ENCODE data around the gene TAPT1.

TAPT1 gene

DNA sequence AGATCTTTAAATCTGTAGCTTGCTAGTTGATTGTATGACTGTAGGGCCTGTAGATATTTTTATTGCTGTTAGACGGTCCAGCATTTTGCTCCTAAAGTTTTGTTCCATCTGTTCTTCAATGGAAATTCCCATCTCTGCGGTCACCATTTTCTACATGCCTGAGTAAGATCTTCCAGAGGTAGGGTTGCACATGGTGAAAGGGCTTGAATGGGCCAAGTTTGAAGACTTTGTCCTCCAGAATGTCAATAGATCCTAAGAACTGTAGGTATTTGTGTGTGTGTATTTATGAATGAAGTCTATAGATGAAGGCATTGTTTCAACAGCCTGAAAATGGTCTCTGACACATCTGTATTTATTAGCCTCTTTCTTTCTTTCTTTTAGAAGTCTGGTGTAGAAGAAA, 22.3 kb upstream of the TAPT1 start:
- DNase-seq: no peak

DNA sequence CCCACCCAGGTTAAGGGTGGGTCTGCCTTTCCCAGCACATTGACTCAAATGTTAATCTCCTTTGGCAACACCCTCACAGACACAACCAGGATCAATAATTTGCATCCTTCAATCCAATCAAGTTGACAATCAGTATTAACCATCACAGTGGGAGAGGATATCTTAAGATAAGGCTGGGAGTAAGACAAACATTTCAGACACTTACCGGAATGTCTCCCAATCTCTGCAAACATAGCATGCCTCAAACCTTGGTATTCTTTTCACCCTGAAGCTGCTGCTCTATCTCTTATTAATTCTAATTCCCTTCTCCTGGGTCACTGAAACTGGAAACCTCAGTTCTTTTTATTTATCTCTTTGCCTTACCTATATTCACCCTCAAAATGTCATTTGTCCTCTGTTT, 19.0 kb upstream of the TAPT1 start:
- no peak for DNase-seq

DNA sequence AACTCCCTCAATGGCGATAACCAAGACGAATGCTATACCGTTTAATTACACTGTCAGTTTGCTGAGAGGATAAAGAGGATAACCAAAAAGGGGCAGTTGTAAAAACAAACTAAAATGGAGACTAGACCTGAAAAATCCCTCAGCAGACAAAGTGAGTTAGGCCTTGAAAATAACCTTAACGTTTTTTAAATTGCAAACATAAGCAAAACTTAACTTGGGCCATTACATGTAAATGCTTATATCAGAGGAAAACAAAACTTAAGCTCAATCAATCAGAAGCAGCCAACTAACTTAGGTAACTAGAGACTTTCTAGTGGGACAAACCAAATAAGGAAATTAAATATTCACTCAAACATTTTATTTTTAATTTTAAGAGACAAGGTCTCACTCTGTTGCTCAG, 17.0 kb upstream of the TAPT1 start:
- DNase-seq: no peak

DNA sequence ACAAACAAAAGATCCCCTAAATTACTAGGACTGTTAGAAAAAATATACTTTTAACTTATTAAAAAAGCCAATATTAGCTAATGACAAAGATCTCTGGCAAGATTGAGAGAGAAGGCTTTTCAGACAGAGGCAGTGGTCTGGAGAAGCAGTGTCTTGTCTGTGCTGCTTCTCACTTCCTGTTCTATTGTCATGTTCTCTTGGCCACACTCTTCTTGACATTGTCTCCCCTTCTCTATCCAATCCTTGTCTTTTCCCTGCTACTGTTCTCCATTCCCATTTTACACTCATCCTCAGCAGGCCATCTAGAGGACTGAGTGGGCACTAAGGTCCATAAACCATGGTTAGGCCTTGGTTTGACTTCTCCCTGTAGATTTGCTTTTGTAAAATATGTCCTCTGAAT, 14.0 kb upstream of the TAPT1 start:
- no peak for DNase-seq

DNA sequence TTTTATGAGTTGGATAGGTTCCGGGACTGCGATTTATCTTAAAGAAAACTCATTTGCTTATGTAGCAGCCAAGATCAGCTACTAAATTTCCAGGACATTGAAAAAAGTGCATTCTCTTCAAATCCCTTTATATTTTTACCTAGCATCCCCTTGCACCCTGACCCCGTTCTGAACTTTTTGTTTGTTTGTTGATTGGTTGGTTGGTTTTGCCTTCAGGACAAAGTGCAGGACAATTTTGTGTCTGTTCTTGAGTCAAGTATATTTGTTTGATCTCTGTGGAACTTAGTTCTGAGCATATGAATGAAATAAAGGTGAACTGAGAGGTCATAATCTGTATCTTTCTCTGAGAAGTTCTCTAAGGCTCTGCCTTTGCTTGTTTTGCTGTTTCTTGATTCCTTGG, 12.8 kb upstream of the TAPT1 start:
- no peak for DNase-seq

DNA sequence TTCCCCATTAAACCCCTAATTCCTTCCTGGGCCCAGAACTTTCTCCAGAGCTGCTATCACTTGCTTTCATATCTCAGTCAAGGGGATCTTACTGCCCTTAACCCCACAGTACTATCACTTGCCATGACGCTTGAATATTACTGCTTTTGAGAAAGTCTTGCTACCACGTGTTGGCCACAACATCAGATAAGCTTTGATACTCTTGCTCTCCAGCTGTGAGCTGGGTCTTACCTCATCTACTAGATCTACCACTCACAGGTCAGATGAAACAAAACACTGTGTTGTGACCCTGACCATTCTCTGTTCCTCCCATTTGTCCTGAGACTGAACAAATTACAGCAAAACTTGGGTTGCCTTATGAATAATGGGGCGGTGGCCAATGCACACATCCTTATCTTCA, 12.1 kb upstream of the TAPT1 start:
- no peak for DNase-seq

DNA sequence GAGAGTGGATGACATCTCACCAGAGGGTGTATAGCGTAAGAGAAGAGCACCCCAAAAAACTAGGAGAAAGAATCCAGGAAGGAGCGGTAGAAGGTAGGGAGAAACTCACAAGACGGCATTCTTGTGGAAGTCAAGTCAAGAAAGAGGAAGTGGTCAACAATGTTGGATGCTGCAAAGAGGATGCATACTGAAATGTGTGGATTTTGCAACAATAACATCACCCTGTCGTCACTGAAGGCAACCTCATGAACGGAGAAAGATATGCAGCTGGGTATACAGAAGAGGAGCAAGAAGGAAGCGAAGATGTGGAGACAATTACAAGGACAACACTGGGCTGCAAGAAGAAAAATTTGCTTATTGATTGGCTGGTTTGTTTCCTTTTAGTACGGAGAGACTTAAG, 11.4 kb upstream of the TAPT1 start:
- DNase-seq: no peak

DNA sequence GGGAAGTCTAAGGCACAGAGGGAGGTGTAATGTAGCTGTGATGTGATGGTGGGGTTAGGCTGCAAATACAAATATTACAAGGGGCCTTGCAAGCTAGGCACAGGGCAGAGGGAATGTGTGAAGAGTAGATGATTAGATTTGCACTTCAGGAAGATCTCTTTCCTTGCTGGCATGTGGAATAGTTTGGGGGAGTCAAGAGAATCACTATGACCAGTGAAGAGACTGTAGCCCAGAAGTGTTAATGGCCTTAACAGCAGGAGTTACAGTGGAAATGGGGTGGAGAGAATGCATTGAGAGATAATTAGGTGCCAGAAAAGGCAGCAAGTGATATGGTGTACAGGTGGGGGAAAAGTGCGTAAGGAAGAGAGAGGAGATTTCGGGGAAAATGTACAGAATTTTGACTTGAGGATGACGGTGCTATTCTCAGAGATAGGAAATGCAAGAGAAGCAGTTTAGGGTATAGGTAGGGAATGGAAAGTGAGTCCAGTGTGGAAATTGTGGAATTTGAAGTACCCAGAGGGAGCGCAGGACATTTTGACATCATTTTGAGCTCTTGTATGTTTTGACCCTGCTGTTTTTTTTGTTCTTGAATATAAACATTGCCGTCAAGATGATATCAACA, 10.2 kb upstream of the TAPT1 start:
- DNase-seq: no peak

DNA sequence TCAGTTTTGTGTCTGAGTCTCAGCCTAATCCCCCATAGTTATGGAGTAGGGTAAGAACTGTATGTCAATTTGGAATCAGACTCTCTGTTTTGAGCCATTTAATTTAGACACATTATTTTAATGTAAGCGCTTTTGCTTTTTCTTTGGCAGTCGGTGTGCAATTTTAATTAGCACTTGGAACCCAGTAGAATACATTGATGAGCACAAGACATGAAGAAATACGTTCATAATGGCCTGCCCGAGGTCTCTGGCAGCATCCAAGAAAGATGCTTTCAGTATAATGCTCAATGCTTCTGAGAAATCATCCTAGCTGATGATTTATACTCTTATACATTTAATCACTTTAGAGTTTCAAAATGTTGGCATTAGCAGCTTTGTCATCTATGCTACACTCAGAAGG, 8.9 kb upstream of the TAPT1 start:
- no peak for DNase-seq

DNA sequence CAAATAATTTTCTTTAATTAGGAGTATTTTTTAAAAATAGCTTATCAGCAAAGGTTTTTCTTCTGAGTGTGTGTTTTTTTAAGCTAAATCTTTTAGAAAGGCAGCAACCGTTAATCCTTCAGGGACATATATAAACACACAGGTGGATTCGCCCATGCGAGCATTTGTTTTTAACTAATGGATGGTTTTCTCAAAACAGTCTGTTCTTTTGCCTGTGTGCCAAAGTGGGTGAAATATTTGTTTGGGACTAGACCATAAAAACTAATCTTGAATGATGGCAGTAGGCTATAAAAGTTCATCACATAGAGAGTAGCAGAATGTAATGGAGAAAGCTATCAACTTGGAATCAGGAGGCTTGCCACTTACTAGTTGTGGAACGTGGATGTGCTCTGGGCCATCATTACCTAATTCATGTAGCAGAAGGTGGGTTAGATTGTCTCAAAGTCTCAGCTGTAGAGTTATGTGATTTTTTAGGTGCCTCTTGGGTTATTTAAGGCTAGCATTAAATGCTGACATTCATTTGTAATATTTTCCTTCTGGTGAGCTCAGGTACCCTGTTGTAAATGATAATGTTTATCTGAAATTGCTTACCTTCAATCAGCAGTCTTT, 7.4 kb upstream of the TAPT1 start:
- no peak for DNase-seq

DNA sequence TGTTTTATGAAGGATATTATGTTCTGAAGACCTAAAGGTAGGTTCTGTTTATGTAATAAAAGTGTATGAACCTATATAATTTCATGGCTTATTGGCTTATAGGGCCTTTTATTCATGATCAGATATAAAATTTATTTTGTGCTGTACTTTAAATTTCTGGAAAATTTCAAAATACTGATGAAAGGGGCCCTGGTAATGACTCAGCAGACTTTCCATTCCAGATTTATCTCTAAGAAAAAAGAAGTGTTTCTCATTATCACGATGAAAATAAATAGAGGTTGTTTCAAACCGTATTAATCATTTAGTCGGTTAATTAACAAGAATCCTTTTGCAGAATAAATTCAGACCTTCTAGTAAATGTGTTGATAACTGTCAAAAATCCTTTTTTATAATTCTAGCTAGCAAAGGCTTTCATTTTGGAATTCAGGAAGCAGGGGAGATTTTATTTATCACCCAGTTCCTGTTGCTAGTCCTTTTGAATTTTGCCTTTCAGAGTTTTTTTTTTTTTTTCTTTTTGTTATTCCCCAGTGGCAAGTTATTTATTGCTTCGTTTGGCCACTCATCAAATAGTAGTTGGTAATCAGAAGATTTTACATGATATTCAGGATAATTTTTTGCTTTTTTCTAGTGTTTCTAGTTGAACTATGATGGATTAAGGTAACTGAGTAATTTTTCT, 5.4 kb upstream of the TAPT1 start:
- no peak for DNase-seq

DNA sequence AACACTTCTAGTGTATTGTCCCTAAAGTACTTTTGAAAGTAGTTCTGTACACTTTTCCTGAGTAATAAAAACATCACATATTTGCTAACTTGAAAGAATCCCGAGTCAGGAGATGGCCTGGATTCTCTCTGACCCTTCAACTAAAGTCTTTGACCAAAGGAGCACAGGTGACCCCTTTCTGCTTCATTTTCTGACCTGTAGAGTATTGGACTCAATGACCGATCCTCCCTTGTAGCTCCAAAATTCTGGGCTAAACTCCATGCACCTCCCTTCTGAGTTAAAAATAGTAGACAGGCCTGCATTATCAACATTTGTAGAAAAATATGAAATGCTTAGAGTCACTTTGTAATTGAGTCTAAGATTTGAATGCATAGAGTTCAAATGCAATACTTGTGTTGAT, 4.0 kb upstream of the TAPT1 start:
- DNase-seq: no peak

DNA sequence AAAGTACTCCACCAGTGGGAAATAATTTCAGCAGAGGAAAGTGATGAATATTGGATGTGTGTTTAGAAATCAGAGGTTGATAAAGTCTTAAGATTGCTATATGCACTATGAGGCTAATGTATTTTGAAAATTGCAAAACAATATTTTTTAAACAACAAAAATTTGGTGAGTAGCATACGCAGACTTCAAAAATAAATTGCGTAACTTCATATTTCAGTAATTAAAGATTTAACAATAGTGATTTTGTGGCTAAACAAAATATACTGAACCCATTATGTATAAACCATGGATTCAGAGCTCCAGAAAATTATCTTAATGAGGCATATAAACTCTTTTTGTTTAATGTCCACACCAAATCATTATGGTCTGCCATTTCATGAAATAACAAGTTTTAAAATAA, 3.3 kb upstream of the TAPT1 start:
- no peak for DNase-seq

DNA sequence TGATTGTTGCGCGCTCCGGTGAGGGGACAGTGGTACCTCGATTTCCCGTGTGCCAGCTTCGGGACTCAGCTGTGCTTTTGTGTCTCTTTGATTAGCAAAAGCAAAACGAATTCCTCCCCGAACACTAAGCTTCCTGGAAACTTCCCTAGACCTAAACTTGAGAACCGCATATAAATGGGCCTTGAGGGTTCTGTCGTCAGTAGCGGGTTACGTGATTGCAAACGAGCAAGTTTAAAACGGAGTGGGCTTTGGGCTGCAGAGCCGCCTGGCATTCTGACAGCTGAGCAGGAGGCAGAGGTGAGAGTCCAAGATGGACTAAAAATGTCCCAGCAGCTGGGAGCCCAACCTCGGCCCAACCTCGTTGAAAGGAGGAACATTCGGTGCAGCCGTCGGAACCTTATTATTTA, 1.2 kb upstream of the TAPT1 start:
- DNase-seq: no peak

DNA sequence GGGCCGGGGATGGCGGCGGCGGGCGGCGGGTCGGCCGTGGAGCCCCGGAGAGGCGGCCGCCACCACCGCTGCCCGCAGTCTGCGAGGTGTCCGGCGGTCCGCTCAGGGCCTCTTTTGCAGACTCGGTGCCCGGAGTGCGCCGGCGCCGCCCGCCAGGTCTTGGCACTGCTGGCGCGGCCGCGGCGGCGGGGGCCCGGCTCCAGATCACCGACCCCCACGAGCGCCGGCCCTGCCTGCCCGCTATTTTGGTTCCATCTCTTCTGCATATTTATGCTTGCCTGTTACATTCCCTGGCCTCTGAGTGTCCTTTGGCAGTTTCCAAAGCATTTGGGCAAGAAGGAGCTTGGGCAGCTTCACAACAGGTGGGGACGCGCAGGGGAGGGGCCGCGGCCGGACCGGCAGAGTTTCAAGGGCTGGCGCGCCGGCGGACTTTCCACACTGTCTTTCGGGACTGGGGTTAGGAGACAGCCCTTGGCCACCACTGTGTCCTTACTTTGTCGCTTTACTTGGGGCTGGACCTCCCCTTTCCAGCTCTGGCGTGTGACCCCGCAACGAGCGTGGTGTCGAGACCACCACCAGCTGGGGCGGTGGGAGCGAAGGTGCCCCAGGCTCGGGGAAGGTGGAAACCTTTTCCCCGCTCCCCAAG, 668 bp upstream of the TAPT1 start:
- no peak for DNase-seq

DNA sequence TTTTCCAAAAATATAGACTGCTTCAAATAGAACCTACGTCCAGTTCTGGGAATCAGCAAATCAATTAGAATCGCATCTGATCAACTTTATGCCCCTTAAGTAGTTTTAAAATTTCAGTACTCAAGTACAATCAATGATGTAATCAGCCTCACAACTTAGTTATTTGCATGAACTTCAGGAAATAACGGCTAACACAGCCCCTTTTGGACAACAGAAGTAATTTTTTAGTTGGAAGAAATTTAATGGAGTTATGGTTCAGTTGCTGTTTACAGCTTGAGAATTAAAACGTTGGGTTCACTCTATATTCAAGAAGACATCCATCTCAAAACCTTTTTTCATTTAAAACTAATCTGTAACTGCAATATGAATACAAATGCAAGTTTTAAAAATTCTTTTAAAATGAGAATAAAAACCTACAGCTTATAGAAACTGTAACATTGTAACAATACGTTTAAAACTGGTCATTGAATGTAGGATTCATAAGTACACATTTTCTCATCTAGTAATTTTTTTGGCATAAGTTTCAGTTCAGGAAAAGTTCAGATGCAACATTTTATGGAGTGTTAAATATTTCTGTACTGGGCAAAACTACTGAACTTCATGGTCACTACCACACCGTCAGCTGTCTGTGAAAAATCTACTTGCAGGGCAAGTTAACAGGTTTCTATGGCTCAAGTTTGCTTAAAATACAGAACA, 956 bp downstream of the TAPT1 start:
- DNase-seq: no peak

DNA sequence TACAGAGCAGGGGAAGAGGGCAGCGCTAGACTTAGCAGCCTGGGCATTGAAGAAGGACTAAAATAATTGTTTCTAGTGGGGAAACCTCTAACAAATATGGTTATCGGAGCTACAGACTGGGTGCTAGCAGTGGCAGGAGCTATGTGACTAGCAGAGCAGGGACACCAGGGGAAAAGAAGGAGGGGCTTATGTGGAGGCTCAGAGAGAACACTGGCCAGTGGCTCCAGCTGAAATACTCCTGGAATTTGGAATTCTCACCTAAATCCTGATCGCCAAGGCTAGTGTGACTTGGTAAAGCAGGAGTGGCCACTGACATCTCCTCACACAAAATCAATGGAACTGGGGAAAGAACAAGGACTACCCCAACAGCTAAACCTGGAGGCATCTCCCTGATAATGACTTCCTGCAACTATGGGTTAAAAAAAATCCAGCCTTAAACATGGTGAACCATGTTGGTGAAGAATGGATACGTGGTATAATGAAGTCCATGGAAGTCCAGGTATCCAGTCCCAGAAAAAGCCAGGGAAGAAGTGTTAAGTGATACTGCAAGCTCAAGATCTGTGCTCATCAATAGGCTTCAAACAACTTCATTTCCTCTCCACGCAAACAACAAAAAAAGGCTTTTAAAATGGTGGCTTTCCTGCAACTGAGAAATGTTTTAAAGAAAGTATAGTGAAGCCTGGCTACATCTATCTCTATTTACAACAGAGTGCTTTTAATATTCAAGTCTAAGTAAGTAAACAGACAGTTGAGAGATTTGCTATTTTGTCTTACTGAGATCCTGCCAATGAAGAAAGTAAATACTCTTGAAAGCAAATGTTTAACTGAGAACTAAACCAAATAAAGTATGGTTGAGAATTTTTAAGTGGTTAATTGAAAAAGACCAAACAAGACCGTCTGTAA, 1.8 kb downstream of the TAPT1 start:
- DNase-seq: no peak

DNA sequence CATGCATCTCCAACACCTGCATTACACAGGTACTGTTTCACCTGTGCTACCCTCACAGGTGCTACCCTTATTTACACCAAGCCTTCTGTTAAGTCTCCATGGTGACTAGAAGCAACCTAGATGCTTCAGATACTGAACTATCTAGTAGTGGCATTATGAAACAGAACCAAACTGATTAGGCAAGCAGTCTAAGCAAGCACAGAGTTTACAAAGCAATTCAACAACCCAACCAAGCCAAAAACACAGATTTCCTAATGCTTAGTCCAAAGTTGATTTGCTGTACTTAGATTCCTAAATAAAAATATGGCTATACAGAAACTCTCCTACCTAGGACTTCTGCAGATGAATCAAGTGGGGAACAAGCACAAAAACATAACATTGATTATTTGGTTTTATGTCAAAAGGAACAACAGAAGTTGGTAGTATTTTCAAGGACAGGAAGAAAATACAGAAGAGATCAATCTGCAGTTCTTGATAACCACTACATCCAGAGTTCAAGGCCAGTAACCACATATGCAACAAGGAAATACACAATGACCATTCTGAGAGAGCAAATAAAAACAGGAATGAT, 3.2 kb downstream of the TAPT1 start:
- DNase-seq: no peak

DNA sequence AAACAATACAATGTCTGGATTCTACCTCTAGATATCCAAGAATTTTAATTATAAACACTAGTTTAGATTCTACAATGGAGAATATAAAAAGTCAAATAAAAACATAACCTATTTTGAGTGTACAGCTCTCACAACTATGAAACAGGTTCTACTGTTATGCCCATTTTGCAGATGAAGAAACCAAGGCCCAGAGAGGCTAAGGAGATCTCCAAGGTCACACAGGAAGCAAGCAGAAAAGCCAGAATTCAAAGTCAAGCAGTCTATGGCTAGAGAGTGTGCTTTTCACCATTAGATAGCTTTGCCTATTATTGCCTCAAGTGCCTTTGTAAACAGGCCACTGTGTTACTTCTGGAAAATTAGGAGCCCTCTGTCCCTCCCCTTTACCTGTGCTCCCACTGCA, 7.3 kb downstream of the TAPT1 start:
- DNase-seq: no peak

DNA sequence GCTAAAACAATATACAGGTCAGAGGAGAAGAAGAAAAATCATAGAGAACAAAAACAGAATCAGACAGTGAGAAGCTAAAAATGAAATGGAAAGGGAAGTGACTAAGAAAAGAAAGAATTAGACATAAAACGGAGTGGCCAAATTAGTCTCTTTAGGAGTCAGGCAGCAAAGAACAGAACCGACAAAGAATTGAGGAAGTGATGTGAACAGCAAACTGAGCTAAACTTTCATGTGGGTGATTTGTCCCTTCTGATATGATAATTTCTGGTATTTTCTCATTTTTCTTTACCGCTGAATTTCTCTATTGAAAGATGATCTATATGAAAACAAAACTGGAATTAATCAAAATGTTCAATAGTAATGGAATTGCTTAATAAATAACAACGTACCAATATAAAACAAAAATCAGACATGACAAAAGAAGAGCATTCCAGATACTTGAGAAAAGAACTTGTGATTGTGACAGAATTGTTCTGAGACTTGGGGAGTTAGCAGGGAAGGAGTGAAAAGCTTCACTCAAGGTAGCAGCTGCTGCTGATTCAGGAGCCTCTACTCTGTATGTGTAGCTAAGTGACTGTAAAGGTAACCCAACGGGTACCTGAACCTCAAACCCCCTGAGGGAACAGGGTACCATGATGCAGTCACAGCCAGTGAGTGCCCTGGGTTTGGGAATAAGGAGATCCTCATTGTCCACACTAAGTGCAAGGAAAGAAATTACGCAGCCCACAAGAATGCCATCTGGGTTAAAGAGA, 8.8 kb downstream of the TAPT1 start:
- no peak for DNase-seq

DNA sequence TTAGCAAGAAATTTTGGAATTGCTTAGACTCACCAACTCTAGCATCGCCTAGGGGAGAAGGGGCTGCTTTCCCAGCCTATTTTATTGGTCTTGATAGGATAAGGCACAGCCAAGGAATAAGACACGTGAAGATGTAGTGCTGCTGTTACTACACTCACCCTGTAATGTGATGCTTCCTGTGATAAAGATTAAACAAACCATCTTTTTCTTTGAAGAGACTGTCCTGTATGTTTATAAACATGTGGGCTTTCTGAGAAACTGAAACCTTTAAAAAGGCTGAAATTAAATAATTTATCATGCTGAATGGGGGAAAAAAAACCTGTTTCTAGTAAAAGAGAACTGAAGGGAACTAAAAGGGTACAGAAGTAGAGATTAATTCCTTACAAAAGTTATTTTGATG, 13.2 kb downstream of the TAPT1 start:
- DNase-seq: no peak

Data from NCI-H1092 (cell line).